NCI-H146 treated with DMSO at 0.1 percent for 48 hours (cell line): ENCODE results near the gene IL20.

Experiments used
- DNase-seq: peaks from one replicate; lab custom pipeline; 2025; ENCODE audit not compliant: unreplicated experiment; lab: John Stamatoyannopoulos, UW

The IL20 gene

DNA sequence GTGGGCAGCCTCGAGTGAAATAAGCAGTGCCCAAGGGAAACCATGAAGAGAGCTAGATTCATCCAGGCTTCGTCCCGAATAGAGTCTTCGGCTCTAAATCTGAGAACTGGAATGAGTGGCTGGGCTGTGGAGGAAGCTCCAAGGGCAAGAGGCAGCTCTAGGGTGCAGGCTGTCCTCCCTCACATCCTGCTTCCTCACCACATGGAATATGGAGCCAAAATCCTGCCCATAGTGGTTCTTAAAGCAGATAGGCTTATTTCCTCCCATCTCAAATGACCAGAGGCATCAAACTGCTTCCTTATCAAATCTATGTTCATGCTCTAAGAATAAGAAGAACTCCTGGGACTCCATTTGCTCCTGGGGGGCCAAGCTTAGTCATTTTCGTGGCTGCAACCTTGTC, 34.3 kb downstream of the IL20 start:
- no peak for DNase-seq

DNA sequence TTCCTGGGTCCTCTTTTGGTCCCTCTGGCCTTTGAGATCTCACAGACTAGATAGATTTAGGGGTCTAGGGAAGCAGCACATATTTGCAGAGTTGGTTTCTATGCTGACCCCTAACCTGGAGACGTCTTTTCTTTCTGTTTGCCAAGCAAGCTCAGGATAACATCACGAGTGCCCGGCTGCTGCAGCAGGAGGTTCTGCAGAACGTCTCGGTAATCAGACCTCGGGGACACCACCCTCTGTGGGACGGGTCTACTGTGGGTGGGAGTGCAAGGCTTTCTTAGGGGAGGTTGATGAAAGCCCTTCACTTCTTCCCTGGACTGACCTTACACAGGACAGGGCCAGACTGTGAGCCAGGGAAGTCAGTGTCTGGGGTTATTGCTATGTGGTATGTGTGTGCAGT, 34.7 kb downstream of the IL20 start:
- DNase-seq: no peak

DNA sequence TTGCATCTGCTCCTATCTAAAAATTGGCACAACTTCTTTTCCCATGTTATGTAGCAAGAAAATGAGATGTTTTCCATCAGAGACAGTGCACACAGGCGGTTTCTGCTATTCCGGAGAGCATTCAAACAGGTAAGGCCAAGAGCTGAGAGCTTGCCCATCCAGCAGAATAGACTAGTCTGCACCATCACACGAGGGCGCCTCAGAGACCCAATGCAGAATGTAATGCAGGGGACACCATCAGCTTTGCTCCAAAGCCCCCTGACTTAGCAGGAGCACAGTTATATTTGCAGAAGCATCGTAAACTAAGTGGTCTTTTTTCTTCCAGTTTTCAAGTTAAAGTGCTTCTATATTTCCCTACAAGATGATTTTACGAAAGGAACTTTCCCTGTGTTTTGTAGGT, 36.5 kb downstream of the IL20 start:
- no peak for DNase-seq

DNA sequence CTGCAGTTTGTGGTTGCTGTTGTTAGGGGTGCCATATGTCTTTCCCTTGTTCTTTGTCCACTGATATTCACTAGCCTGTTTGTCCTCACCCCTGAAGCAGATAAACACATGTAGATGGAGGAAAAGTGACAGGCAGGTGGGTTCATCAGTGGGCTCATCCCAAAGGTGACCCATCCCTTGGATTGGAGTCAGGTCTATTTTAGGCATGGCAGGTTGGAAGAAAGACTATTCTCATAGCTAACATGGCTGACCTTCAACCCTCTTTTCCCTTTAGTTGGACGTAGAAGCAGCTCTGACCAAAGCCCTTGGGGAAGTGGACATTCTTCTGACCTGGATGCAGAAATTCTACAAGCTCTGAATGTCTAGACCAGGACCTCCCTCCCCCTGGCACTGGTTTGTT, 37.3 kb downstream of the IL20 start:
- no peak for DNase-seq

DNA sequence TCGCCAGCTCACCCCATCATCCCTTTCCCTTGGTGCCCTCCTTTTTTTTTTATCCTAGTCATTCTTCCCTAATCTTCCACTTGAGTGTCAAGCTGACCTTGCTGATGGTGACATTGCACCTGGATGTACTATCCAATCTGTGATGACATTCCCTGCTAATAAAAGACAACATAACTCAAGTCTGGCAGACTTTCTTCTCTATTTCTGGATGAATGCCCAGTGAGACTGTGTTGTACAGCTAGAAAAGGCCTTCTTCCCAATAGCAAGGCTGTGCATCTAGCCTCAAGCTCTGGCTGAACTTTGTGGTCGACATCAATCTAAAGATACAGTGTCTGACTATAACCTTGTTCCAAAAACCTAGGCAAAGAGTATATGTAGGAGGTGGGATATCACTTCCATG, 38.3 kb downstream of the IL20 start:
- no peak for DNase-seq

DNA sequence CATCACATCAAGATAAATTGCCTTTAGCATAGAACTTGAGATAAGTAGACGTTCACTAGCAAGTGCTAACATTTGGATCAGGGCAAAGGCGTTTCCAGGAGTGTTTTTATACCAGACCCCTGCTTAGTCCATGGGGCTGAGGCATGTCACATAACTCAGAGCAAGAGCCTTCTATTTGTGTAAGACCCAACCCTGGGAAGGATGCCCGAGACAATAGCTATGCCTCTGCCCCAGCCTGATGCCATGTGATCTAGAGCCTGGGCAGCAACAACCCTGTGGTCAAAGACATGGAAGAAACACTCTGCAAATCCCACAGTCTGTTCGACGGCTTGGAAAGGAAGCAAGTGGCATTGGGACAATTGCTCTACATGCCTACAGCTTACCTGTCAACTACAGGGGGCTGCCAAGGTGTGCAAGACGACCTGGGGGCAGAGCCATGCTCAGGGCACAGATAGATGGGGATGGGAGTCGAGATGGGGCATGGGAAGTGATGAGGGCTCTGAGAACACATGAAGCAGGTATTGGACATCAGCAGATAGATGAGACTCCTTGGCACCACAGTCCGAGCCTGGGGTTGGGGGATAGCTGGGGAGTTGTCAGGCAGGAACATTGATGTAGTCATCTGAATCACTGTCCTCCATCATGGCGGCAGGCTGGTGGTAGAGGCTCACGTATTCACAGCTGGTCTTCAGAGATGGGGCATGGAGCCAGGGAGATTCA, 39.2 kb downstream of the IL20 start:
- no peak for DNase-seq

DNA sequence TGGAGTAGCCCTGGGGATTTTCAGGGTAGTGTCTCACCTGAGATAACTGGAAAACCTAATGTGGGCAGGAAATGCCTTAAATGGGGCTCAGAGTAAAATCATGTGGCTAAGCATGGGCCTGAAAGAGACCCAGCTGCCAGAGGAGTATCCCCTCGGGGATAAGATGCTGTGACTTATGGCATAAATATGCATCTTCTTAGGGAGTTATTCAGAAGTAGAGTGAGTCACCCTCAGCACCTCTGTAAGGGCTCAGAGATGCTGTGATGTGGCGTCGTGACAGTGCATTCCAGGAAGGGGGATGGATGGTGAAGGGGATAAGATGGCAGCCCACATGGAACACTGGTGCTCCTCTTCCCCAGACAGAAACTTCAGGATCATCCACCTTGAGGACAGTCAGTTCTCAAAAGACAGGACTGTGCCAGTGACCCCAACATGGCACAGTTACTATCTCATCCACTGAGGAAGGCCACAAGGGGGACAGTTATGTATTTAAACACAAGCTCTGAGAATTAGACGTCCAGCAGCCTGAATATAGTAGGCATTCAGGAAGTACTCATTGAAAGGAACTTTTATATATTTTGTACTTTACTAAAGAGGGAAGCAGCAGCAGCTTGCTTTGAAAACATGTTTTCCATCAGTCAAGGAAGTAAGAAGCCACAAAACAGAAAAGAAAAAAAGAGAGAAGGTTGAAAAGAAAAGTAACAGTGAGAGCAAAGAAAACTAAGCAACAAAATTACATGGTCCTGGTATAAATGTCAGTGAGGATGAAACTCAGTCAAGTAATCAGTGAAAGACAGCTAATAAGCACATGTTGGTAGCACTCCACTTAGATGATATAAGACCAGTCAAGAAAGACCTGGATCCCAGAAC, 40.1 kb downstream of the IL20 start:
- DNase-seq: no peak

DNA sequence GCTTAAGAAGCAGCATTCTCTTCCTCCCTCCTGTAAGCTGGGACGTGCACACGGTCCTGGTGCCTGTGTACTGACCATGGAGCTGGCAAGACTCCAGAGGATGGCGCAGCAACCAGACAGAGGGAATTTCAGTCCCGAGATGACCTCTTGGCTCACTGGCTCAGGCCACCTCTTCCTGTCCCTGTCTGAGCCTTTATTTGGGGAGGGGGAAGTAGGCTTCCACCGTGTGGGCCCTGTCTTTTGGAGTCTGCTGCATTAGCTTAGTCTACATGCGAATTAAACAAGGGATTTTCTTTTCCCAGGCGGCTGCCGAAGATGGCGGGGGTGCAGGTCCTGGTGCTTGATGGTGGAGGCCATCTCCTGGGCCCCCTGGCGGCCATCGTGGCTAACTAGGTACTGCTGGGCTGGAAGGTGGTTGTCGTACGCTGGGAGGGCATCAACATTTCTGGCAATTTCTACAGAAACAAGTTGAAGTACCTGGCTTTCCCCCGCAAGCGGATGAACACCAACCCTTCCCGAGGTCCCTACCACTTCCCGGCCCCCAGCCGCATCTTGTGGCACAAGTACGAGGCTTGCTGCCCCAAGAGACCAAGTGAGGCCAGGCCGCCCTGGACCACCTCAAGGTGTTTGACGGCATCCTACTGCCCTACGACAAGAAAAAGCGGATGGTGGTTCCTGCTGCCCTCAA, 42.0 kb downstream of the IL20 start:
- no peak for DNase-seq

DNA sequence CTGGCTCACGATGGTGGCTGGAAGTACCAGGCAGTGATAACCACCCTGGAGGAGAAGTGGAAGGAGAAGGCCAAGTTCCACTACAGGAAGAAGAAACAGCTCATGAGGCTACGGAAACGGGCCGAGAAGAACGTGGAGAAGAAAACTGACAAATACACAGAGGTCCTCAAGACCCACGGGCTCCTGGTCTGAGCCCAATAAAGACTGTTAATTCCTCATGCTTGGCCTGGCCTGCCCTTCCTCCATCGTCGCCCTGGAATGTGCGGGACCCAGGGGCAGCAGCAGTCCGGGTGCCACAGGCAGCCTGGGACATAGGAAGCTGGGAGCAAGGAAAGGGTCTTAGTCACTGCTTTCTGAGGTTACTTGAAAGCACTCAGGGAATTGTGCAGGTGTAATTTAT, 42.6 kb downstream of the IL20 start:
- DNase-seq: no peak

DNA sequence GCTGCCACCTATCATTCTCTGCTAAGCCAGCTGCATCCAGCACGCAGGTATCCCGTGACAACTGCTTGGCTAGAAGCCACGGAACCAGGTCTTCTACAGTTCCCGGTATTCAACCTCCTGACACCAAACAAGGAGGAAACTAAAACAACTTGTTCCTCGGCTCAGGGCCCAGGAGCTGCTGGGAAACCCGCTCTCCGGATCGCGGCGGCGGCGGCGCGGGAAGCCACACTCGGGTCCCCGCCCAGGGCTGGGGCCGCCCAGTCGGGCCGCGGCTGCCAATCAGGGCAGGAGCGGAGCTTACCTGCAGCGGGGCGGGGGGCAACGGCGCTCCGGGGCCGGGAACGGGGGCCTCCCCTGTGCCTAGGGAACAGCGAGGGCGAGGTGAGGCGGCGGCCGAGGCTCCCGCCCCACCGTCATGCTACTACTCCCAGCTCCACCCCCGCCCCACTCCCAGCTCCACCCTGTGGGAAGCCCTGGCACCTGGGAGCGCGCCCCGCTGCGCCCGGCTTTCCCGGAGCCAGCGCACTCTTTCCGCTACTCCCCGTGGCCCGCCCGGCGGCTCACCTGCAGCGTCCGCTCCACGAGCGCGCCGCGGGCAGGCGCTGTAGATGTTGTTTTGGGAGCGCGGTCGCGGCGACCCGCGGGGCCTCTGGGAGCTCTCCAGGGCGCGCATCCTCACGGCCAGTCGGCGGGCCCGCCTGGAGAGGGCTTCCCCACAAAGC, 43.9 kb downstream of the IL20 start:
- DNase-seq: peak; percentile 59

DNA sequence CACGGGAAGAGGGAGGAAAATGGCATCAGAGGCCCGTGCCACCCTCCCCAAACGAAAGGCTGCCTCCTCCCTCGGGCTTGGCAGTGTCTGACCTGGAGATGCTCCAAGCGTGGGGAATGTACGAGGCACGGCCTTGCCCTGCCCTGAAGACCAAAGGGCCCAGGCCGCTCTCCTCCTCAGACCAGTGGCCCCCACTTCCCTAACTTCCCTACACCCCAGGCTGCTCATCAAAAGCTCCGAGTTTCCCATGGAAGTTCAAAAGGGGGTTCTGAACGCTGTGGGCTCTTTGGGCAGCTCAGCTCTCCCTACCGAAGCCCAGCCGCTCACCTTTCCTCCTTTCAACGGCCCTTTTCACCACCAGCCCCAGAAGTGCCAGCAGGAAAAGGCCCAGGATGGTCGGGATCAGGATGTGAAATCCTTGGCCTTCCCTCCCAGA, 44.5 kb downstream of the IL20 start:
- no peak for DNase-seq

DNA sequence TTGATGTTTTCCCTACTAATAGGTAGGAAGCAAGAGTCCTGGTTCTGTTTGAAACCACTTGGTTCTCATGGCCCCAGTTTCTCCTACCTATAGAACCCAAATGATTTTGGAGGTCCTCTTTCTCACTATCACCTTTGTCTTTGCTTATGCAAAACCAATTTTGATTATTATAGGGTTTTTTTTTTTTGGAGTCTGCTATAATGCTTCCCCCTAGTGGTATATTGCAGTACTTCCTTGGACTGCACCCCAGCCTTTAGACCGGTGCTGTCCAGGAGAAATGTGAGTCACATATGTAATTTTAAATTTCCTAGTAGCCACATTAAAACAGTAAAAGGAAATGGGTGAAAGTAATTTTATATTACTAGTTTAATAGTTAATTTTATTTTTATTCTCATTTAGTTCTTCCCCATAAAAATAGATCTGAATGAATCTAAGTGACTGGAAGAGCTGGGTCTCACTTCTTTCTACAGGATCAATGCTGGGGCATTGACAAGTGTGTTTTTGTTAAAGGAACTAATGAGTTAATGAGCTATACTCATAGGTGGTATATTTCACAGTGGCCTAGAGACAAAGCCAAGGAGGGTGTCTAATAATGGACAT, 45.7 kb downstream of the IL20 start:
- no peak for DNase-seq

DNA sequence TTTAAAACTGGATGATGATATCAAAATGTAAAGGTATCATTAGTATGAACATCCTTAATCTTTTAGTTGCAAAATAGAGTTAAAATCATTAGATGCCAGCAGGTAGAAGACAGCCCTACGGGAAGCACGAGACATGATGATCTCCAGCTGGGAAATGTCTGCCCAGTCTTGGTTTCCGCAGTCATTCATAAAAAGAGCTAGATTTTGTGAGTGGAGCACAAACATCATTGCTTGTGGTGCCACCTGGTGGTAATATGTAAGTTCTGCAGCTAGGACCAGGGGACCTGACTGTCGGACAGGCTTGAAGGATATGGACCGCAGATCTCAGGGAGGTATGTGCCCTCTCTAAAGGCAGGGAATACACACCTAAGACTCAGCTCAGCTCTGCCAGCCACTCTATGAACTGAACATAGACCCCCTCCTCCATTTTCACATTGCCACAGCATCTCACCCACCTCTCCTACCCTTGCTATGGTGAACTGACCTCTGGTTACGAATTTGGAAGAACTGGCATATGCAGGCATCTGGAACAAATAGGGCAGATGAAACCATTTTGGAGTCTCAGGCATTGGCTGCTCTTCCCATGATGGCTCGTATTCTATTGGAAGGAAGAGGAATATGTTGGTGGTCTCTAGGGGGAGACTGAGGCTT, 47.1 kb downstream of the IL20 start:
- DNase-seq: peak; percentile 85

DNA sequence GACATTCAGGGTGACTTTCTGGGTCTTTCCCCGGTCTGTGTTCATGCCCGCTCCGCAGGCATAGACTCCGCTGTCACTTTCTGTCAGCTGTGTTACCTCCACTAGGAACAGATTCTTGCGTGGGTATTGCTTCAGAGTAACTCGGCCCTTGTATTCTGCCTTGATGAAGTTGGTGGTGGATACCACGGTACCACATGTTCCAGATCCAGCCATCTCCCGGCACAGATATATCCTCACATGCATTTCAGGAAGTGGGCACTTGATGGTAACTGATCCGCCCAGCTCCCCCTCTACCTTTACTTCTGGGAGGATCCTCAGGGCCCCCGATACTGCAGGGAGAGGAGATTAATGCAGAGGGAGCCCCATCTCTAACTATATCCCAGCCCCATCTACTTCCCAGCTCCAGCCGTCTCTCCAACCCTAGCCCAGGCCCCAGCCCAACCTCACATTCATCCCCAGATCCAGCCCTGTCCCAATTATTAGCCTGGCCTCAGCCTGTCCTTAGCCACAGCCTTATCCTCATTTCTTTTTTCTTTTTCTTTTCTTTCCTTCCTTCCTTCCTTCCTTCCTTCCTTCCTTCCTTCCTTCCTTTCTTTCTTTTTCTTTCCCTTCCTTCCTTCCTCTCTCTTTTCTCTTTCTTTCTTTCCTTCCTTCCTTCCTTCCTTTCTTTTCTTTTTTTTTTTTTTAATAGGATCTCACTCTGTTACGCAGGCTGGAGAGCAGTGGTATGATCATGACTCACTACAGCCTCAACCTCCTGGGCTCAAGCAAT, 48.5 kb downstream of the IL20 start:
- DNase-seq: no peak

DNA sequence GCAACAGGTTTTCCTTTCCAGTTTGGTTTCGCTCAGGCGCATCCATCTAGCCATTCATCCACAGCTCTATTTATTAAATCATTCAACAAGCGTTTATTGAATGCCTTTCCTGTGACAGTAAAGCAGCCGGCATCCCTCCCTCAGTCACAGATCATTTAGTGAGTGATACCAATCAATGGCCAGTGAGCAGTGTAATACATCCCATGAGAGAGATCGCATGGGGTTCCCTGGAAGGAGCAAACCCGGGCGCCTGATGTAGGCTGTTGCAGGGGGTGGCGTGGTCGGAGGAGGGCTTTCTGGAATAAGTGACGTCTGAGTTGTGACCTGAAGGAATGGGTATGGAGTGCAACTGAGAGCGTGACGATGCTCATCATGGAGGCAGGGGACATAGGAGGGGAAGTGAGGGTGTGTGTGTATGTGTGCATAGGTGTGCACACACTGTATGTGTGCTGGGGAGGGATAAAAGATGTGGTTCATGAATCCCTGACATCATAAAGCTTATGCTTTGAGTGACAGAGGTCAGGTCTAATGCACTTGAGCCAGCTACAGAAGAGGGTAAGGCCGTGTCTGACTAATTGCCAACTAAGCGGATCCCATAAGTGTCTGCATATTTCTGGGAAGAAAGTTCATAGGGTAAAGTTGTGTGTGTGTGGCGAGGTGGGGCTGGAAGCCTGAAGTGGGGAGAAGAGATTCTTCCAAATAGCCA, 49.8 kb downstream of the IL20 start:
- DNase-seq: no peak

DNA sequence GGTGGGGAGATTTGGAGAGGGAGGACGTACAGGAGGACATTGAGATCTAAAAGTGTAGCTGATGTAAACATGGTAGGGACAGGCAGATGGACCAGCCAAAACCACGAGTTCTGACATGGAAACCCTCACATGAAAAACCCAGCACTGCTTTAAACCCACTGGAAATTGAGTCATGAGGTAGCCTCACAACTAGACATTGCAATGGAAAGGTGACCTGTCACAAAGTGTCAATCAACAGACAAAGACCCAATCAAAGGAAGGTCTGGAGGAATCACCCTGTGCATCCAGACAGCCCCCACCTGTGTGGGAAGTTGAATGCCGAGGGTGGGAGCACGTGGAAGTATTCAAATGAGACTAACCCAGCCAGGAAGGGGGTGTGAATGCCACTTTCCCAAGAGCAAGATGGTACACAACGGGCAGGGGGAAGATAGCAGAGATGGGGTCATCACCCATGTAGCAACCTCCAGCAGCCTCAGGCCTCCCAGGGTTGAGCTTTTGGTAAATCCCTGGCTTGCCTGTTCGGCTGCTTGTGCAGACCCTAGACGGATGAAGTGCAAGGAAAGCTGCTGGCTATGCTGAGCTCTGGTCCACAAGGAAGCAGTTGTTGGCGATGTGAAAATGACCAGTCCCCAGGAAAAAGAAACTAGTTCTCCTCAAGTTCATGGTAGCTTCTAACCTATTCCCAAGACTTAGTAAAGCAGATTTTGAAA, 50.7 kb downstream of the IL20 start:
- no peak for DNase-seq

DNA sequence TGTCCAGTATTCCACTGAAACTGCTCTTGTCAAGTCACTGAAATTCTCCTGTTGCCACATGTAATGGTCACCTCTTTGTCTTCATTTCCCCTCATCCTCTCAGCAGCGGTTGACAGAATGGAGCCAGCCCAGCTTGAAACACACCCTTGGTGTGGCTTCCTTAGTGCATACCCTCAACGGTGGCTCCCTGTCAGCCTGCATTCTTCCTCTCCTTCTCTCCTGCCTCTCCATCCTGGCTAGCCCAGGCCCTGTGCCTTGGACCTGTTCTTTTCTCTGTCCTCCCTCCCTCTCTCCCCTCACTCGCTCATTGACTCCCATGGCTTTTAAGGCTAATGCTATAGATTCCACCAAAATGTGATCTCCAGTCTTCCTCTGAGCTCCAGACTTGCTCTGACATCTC, 52.7 kb downstream of the IL20 start:
- DNase-seq: no peak
